GM04503 (cell line): ENCODE measurements around the gene AHNAK.
A peak's percentile ranks its signal among the peaks of the same experiment; 100 is the strongest.
"Not testable (repeated sequence)": the region's sequence is repeated elsewhere in the genome, so short reads cannot be mapped to it uniquely, and the experiment has no call there.

ENCODE experiments used
- DNase-seq: peaks from one replicate; pipeline ENCODE4 v3.0.0-alpha.2; 2012; ENCODE audit warnings: low read depth

The AHNAK gene

GRCh38 chr11:62546244-62546928 lies at the start of gene AHNAK:
Gene AHNAK (minus strand): TSS chr11:62546806. CDS start chr11:62536098, 10,708 bp downstream.
- DNase-seq, result no peak

GRCh38 chr11:62595124-62595523 lies 48.5 kb upstream of the AHNAK start:
- no peak for DNase-seq

GRCh38 chr11:62593434-62594044 lies 46.9 kb upstream of the AHNAK start:
- no peak for DNase-seq

GRCh38 chr11:62592989-62593421 lies 46.4 kb upstream of the AHNAK start:
- no peak for DNase-seq

- DNase-seq, result no peak
Measured at GRCh38 chr11:62592146-62592815, 45.7 kb upstream of the AHNAK start.

- DNase-seq, result peak; percentile 95
Measured at GRCh38 chr11:62591448-62592145, 45.0 kb upstream of the AHNAK start, which contains the start of gene TUT1. Gene TUT1 (minus strand): TSS chr11:62591523. CDS start chr11:62591485, 38 bp downstream.

- no peak for DNase-seq
Measured at GRCh38 chr11:62588966-62589637, 42.5 kb upstream of the AHNAK start.

- not testable (repeated sequence) for DNase-seq
Measured at GRCh38 chr11:62585356-62585755, 38.8 kb upstream of the AHNAK start.

- DNase-seq, result not testable (repeated sequence)
Measured at GRCh38 chr11:62581735-62582134, 35.1 kb upstream of the AHNAK start.

- no peak for DNase-seq
Measured at GRCh38 chr11:62580959-62581715, 34.5 kb upstream of the AHNAK start.

GRCh38 chr11:62579252-62579651 lies 32.6 kb upstream of the AHNAK start:
- no peak for DNase-seq

- no peak for DNase-seq
Measured at GRCh38 chr11:62578541-62578940, 31.9 kb upstream of the AHNAK start.

- DNase-seq, result no peak
Measured at GRCh38 chr11:62577046-62577714, 30.6 kb upstream of the AHNAK start.

GRCh38 chr11:62575837-62576236 lies 29.2 kb upstream of the AHNAK start:
- no peak for DNase-seq

- DNase-seq, result no peak
Measured at GRCh38 chr11:62575156-62575555, 28.6 kb upstream of the AHNAK start.

- no peak for DNase-seq
Measured at GRCh38 chr11:62574363-62575071, 27.9 kb upstream of the AHNAK start.

GRCh38 chr11:62573592-62574362 lies 27.2 kb upstream of the AHNAK start, which contains the start of gene EEF1G:
Gene EEF1G (minus strand): TSS chr11:62573891. CDS start chr11:62573842, 49 bp downstream.
- peak; percentile 99 for DNase-seq

GRCh38 chr11:62573006-62573591 lies 26.5 kb upstream of the AHNAK start:
- no peak for DNase-seq

- no peak for DNase-seq
Measured at GRCh38 chr11:62572431-62572830, 25.8 kb upstream of the AHNAK start.
